ENCODE results near the gene LBX2.

- TF ChIP-seq POLR2A (IDR thresholded peaks at IDR 0.05; ENCODE audit: low read depth, low read length) (no peak), MAFK (IDR thresholded peaks at IDR 0.05; ENCODE audit: low read depth, low read length) (no peak), CTCF (conservative IDR thresholded peaks at IDR 0.05; ENCODE audit: low read depth, low read length) (peak; percentile 26; the same call in 1 of the 2 replicates), RFX5 (IDR thresholded peaks at IDR 0.05; ENCODE audit: low read depth, low read length) (no peak), FOS (IDR thresholded peaks at IDR 0.05; ENCODE audit: low read depth, low read length) (no peak), USF2 (IDR thresholded peaks at IDR 0.05; ENCODE audit: low read depth, low read length) (no peak), CHD1 (IDR thresholded peaks at IDR 0.05; ENCODE audit: low read depth, low read length) (no peak), BHLHE40 (IDR thresholded peaks at IDR 0.05; ENCODE audit: low read depth, low read length) (no peak)
Measured at GRCh38 chr2:74474899-74475298, 24.5 kb downstream of the LBX2 start.
